ENCODE measurements around the gene BRMS1L. TPM values are rescaled to one million over a fixed set of nuclear protein-coding genes. Genes with fewer than 3 reads are reported as not detected.

The BRMS1L gene
- polyA plus RNA-seq, 1 of the 3 experiments (the other 2 are of a cell fraction): 7.1 TPM

GRCh38 chr14:35875296-35875695 lies 49.2 kb downstream of the BRMS1L start:
- Histone ChIP-seq H3K27ac (ENCODE audit: low read depth in 2 of 2, low read length in 1 of 2) (no peak overlapping the region), H3K9ac (no peak overlapping the region), H3K9me3 (no peaks in the 10 kb centered on the region), H3K4me1 (ENCODE audit: control insufficient read depth in 1 of 2, insufficient read depth in 2 of 2, low read depth in 1 of 2, low read length in 1 of 2) (peaks cover 7 to 16% of the 10 kb centered on the region in 2 experiments), H4K20me1 (ENCODE audit: insufficient read depth) (no peaks in the 10 kb centered on the region), H2AFZ (ENCODE audit: low read depth) (no peak overlapping the region), H3F3A (replicated peaks; ENCODE audit: insufficient read depth) (peaks cover 24% of the 10 kb centered on the region), H3K27me3 (ENCODE audit: insufficient read depth) (no peaks in the 10 kb centered on the region), H3K9me2 (no peaks in the 10 kb centered on the region), H3K4me3 (ENCODE audit: low read depth in 2 of 2, low read length in 1 of 2) (no peak overlapping the region), H3K79me2 (ENCODE audit: insufficient read depth) (no peaks in the 10 kb centered on the region), H3K36me3 (replicated peaks in 1 of 2; ENCODE audit: control insufficient read depth in 1 of 2, insufficient read depth in 2 of 2, low read length in 1 of 2) (peaks cover 2 to 9% of the 10 kb centered on the region in 2 experiments), H3K4me2 (no peak overlapping the region)
- no peak for DNase-seq
- WGBS (ENCODE audit: low lambda C conversion rate): 36% methylated on average over 2 of the region's 2 CpGs
- POLR2A ChIA-PET: no interaction called here
- TF ChIP-seq CTCF (IDR thresholded peaks at IDR 0.05) (no peak), TAF1 (IDR thresholded peaks at IDR 0.05; ENCODE audit: borderline replicate concordance, low read depth, low read length) (no peak), FOSL2 (IDR thresholded peaks at IDR 0.05; ENCODE audit: borderline replicate concordance, low read depth) (no peak), ELF1 (IDR thresholded peaks at IDR 0.05) (no peak), TEAD4 (IDR thresholded peaks at IDR 0.05; ENCODE audit: borderline replicate concordance, insufficient read depth) (no peak), FOXM1 (IDR thresholded peaks at IDR 0.05; ENCODE audit: low read depth) (no peak), YY1 (IDR thresholded peaks at IDR 0.05; ENCODE audit: low read depth) (no peak), JUND (IDR thresholded peaks at IDR 0.05) (no peak), FOXJ3 (CRISPR knock-in tag; IDR thresholded peaks at IDR 0.05) (no peak), RAD21 (IDR thresholded peaks at IDR 0.05; ENCODE audit: low read length) (no peak), MAX (IDR thresholded peaks at IDR 0.05; ENCODE audit: low read depth) (no peak), MXI1 (IDR thresholded peaks at IDR 0.05; ENCODE audit: low read depth, low read length) (no peak), TCF12 (IDR thresholded peaks at IDR 0.05) (no peak), RXRA (IDR thresholded peaks at IDR 0.05; ENCODE audit: borderline replicate concordance, low read depth) (no peak), GABPA (IDR thresholded peaks at IDR 0.05; ENCODE audit: low read depth) (no peak), EZH2phosphoT487 (IDR thresholded peaks at IDR 0.05; ENCODE audit: borderline replicate concordance, low read depth) (no peak), SMC3 (IDR thresholded peaks at IDR 0.05; ENCODE audit: low read depth, low read length) (no peak)
- CTCF ChIA-PET: interaction anchor here (0.9 to 1.4 kb wide), 2 partner anchors 8 to 195 kb away, joined by 3 to 4 read pairs; no protein-coding TSS in a partner anchor

- no peak overlapping the region for H3K27ac ChIP-seq (ENCODE audit: low read depth in 2 of 2, low read length in 1 of 2)
- H3K9me2 ChIP-seq: no peaks in the 10 kb centered on the region
- ChIA-PET POLR2A (no interaction called here), CTCF (no interaction called here)
- H3K9ac ChIP-seq: no peak overlapping the region
- H3K36me3 ChIP-seq (replicated peaks in 1 of 2; ENCODE audit: control insufficient read depth in 1 of 2, insufficient read depth in 2 of 2, low read length in 1 of 2): peaks cover 0 to 3% of the 10 kb centered on the region in 2 experiments
- WGBS (ENCODE audit: low lambda C conversion rate): 85% methylated on average over 3 of the region's 3 CpGs
- no peaks in the 10 kb centered on the region for H3K79me2 ChIP-seq (ENCODE audit: insufficient read depth)
- H3K4me3 ChIP-seq (ENCODE audit: low read depth in 2 of 2, low read length in 1 of 2): no peak overlapping the region
- H2AFZ ChIP-seq (ENCODE audit: low read depth): no peak overlapping the region
- H3K4me1 ChIP-seq (ENCODE audit: control insufficient read depth in 1 of 2, insufficient read depth in 2 of 2, low read depth in 1 of 2, low read length in 1 of 2): peaks cover 7 to 16% of the 10 kb centered on the region in 2 experiments
- H4K20me1 ChIP-seq (ENCODE audit: insufficient read depth): no peaks in the 10 kb centered on the region
- H3K9me3 ChIP-seq: no peaks in the 10 kb centered on the region
- H3F3A ChIP-seq (replicated peaks; ENCODE audit: insufficient read depth): peaks cover 24% of the 10 kb centered on the region
- no peak overlapping the region for H3K4me2 ChIP-seq
- no peak for DNase-seq
- H3K27me3 ChIP-seq (ENCODE audit: insufficient read depth): no peaks in the 10 kb centered on the region
- TF ChIP-seq ELF1 (IDR thresholded peaks at IDR 0.05) (no peak), RXRA (IDR thresholded peaks at IDR 0.05; ENCODE audit: borderline replicate concordance, low read depth) (no peak), GABPA (IDR thresholded peaks at IDR 0.05; ENCODE audit: low read depth) (no peak), FOXM1 (IDR thresholded peaks at IDR 0.05; ENCODE audit: low read depth) (no peak), USF1 (IDR thresholded peaks at IDR 0.05; ENCODE audit: borderline replicate concordance, low read depth) (no peak), NFIC (IDR thresholded peaks at IDR 0.05; ENCODE audit: borderline replicate concordance) (no peak), FOXJ3 (CRISPR knock-in tag; IDR thresholded peaks at IDR 0.05) (no peak), REST (IDR thresholded peaks at IDR 0.05; ENCODE audit: low read depth, low read length) (no peak), IRF3 (IDR thresholded peaks at IDR 0.05; ENCODE audit: low read depth, low read length) (no peak), TEAD4 (IDR thresholded peaks at IDR 0.05; ENCODE audit: borderline replicate concordance, insufficient read depth) (no peak), RCOR1 (IDR thresholded peaks at IDR 0.05; ENCODE audit: low read length) (no peak)
Observed at GRCh38 chr14:35877276-35877675, 51.1 kb downstream of the BRMS1L start.

Measured in SK-N-SH (cell line).